Lower lobe of right lung (tissue), 2 donors: ENCODE results near the gene CACNA1A. TPM values are rescaled to one million over a fixed set of nuclear protein-coding genes. Genes with fewer than 3 reads are reported as not detected.

ENCODE experiments used
- ATAC-seq, 2 donors: fragments of 200-7000 bp; cut with Tn5 transposase; one replicate each; pipeline ENCODE4 v1.9.1; 2020 to 2022; ENCODE audit warnings: mild to moderate bottlenecking in 2 of 2, moderate library complexity in 2 of 2
- DNase-seq: peaks from one replicate; pipeline ENCODE4 v3.0.0-alpha.2; 2020
- H3K27ac ChIP-seq: fragments of 200-600 bp; one replicate; pipeline ENCODE4 v1.8.0; 2022
- H3K27me3 ChIP-seq: fragments of 200-600 bp; one replicate; pipeline ENCODE4 v1.8.0; 2022; ENCODE audit warnings: low read depth
- H3K36me3 ChIP-seq: fragments of 200-600 bp; one replicate; pipeline ENCODE4 v1.8.0; 2022; ENCODE audit warnings: mild to moderate bottlenecking
- H3K4me1 ChIP-seq: fragments of 200-600 bp; one replicate; pipeline ENCODE4 v1.8.0; 2022
- H3K4me3 ChIP-seq: fragments of 200-600 bp; one replicate; pipeline ENCODE4 v1.8.0; 2022; ENCODE audit warnings: mild to moderate bottlenecking
- H3K9me3 ChIP-seq: fragments of 200-600 bp; one replicate; pipeline ENCODE4 v1.8.0; 2022
- CTCF ChIP-seq: fragments of 200-600 bp; IDR thresholded peaks from one replicate; pipeline ENCODE4 v1.8.0; 2022; ENCODE audit warnings: antibody characterized with exemption, mild to moderate bottlenecking
- intact Hi-C: fragments of 100-400 bp; cut with DNase I; formaldehyde crosslinking; loops from one replicate; pipeline ENCODE4 v1.11.0; 2022
- total RNA-seq: library from RNA; stranded (reverse); fragmentation: NEBNext Ultra II Directional; extraction: Animal tissue kit (Norgen Biotek cat#: 25700); gene quantifications from one replicate; pipeline ENCODE4 v1.2.1, GENCODE V29; 2021
- donor health status: DM: no; HTN: yes; CAD: no; lungs with severe emphysema.

CACNA1A gene
- total RNA-seq, 1 donor from 2014 or later = 0.71 TPM

DNA sequence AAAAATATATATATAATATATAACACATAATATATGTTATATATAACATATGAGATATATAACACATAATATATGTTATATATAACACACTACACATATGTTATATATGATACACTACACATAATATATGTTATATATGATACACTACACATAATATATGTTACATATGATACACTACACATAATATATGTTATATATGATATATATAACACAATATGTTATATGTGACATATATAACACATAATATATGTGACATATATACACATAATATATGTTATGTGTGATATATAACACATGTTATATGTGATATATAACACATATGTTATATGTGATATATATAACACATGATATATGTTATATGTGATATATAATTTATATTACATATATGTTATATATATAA is 129.7 kb downstream of the CACNA1A start:
- TF ChIP-seq CTCF = no peak
- no peaks in the 10 kb centered on the region for H3K9me3 ChIP-seq
- intact Hi-C loops = no loop called here
- no peak overlapping the region for H3K4me3 ChIP-seq
- H3K27ac ChIP-seq = no peak overlapping the region
- no peaks in the 10 kb centered on the region for H3K27me3 ChIP-seq
- H3K36me3 ChIP-seq = no peaks in the 10 kb centered on the region
- H3K4me1 ChIP-seq = no peaks in the 10 kb centered on the region
- DNase-seq (no peak), ATAC-seq (no peak)

- H3K27me3 ChIP-seq = no peaks in the 10 kb centered on the region
- intact Hi-C loops = no loop called here
- no peaks in the 10 kb centered on the region for H3K9me3 ChIP-seq
- TF ChIP-seq CTCF = no peak
- no peak overlapping the region for H3K27ac ChIP-seq
- no peak overlapping the region for H3K4me3 ChIP-seq
- ATAC-seq = no peak
- no peaks in the 10 kb centered on the region for H3K36me3 ChIP-seq
- no peak for DNase-seq
- H3K4me1 ChIP-seq = no peaks in the 10 kb centered on the region
Measured at GRCh38 chr19:13373599-13373998, 132.7 kb downstream of the CACNA1A start.

GRCh38 chr19:13370948-13371347 is 135.3 kb downstream of the CACNA1A start:
- DNase-seq = no peak
- Histone ChIP-seq H3K27me3 (no peaks in the 10 kb centered on the region), H3K9me3 (no peaks in the 10 kb centered on the region), H3K4me3 (no peak overlapping the region), H3K4me1 (no peaks in the 10 kb centered on the region), H3K27ac (no peak overlapping the region), H3K36me3 (no peaks in the 10 kb centered on the region)
- no peak for TF ChIP-seq CTCF
- no peak for ATAC-seq
- intact Hi-C loops = no loop called here

GRCh38 chr19:13366529-13367143 is 139.6 kb downstream of the CACNA1A start:
- H3K27ac ChIP-seq = no peak overlapping the region
- no peaks in the 10 kb centered on the region for H3K9me3 ChIP-seq
- no peak for ATAC-seq
- TF ChIP-seq CTCF = no peak
- intact Hi-C loops = no loop called here
- H3K4me1 ChIP-seq = no peaks in the 10 kb centered on the region
- DNase-seq = no peak
- no peak overlapping the region for H3K4me3 ChIP-seq
- no peaks in the 10 kb centered on the region for H3K27me3 ChIP-seq
- no peaks in the 10 kb centered on the region for H3K36me3 ChIP-seq

DNA sequence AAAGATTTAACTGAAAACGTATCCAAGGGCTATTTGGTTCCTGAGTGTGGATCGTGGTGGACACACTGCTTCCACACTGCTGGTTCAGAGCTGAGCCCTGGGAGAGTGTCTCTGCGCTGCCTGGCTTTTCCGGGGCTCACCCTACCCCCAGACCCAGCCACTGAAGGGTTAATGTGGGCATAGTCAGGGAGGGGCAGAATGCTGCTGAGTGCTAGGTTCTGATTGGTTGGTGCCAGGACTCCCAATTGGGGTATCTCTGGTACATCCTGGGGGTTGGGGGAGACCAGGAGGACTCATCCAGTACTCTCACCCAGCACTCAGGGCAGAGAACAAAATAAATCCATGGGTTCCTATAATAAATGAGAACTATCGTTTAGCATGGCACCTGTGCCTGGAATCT is 142.3 kb downstream of the CACNA1A start:
- no peaks in the 10 kb centered on the region for H3K27me3 ChIP-seq
- H3K27ac ChIP-seq = no peak overlapping the region
- DNase-seq (no peak), ATAC-seq (no peak)
- H3K9me3 ChIP-seq = peaks cover 10% of the 10 kb centered on the region
- H3K36me3 ChIP-seq = no peaks in the 10 kb centered on the region
- TF ChIP-seq CTCF = no peak
- H3K4me3 ChIP-seq = no peak overlapping the region
- intact Hi-C loops = no loop called here
- no peaks in the 10 kb centered on the region for H3K4me1 ChIP-seq
